Natural killer cell (primary cell): ENCODE measurements around the gene BBOX1. TPM values are rescaled to one million over a fixed set of nuclear protein-coding genes. Genes with fewer than 3 reads are reported as not detected.

Experiments used
- ATAC-seq, 3 donors: fragments of 150-1000 bp in 2 of 3; fragments of 200-7000 bp in 1 of 3; cut with Tn5 transposase; 1 replicate in 1 of 3; 2 replicates in 2 of 3; pipeline ENCODE4 v1.10.0; 2021; ENCODE audit warnings: mild to moderate bottlenecking in 2 of 3, moderate library complexity in 2 of 3
- DNase-seq, 2 donors: peaks; one replicate each; pipeline versions ENCODE4 v3.0.0 to v3.0.0-alpha.2; 2013 to 2021; ENCODE audit warnings: mixed read lengths in 1 of 2
- H3K27ac ChIP-seq: one replicate; pipeline ENCODE4 v1.5.1; 2013; ENCODE audit warnings: mild to moderate bottlenecking, low read length
- H3K27me3 ChIP-seq: one replicate; pipeline ENCODE4 v1.6.1; 2013; ENCODE audit warnings: low read length; ENCODE audit not compliant: control insufficient read depth, insufficient read depth
- H3K36me3 ChIP-seq: one replicate; pipeline ENCODE4 v1.6.1; 2013; ENCODE audit warnings: low read length; ENCODE audit not compliant: control insufficient read depth, insufficient read depth
- H3K4me1 ChIP-seq: one replicate; pipeline ENCODE4 v1.6.1; 2013; ENCODE audit warnings: low read length; ENCODE audit not compliant: control insufficient read depth, insufficient read depth
- H3K4me3 ChIP-seq: one replicate; pipeline ENCODE4 v1.5.1; 2013; ENCODE audit warnings: low read length
- H3K9me3 ChIP-seq: one replicate; pipeline ENCODE4 v1.6.1; 2013; ENCODE audit warnings: low read length; ENCODE audit not compliant: control insufficient read depth, insufficient read depth
- H3K27ac Mint-ChIP-seq, 2 donors: one replicate each; pipeline ENCODE4 v1.8.0; 2022; ENCODE audit warnings: mild to moderate bottlenecking in 2 of 2, mixed read lengths in 2 of 2, moderate library complexity in 1 of 2
- H3K27me3 Mint-ChIP-seq, 2 donors: one replicate each; pipeline ENCODE4 v1.8.0; 2022; ENCODE audit warnings: low read depth in 2 of 2, mixed read lengths in 2 of 2
- H3K36me3 Mint-ChIP-seq: one replicate; pipeline ENCODE4 v1.8.0; 2022; ENCODE audit warnings: mixed read lengths
- H3K4me1 Mint-ChIP-seq, 2 donors: one replicate each; pipeline ENCODE4 v1.8.0; 2022; ENCODE audit warnings: mixed read lengths in 2 of 2
- H3K4me3 Mint-ChIP-seq: one replicate; pipeline ENCODE4 v1.8.0; 2022; ENCODE audit warnings: mild to moderate bottlenecking, moderate library complexity, mixed read lengths
- H3K9me3 Mint-ChIP-seq, 2 donors: one replicate each; pipeline ENCODE4 v1.8.0; 2022; ENCODE audit warnings: mixed read lengths in 2 of 2
- WGBS: methylation state at CpG from one replicate; pipeline ENCODE4 v1.1.7; 2013; ENCODE audit warnings: missing lambda C conversion rate; ENCODE audit not compliant: insufficient coverage; 5-methylcytosine and 5-hydroxymethylcytosine counted together
- intact Hi-C: fragments of 100-400 bp; cut with micrococcal nuclease; formaldehyde crosslinking; loops from one replicate; pipeline ENCODE4 v1.14.2; 2022
- total RNA-seq, 4 donors: library from RNA; stranded (reverse); fragments of 120-200 nt in 1 of 4; gene quantifications; one replicate each; pipeline versions ENCODE4 v1.2.3 to v1.2.4, GENCODE V29; 2013 to 2022
- TF ChIP-seq, protein P1 (sequence below): fragments of 200-600 bp; IDR thresholded peaks from one replicate; pipeline ENCODE4 v1.8.0; 2022; ENCODE audit warnings: antibody characterized with exemption

The BBOX1 gene
- total RNA-seq, 3 donors from 2014 or later (not counting 1 experiment from before 2014, with no cell fraction given) = not detected

- Mint-ChIP-seq H3K9me3 (peaks cover 16 to 18% of the 10 kb centered on the region in 2 donors), H3K36me3 (no peaks in the 10 kb centered on the region), H3K4me1 (no peaks in the 10 kb centered on the region), H3K27ac (no peak overlapping the region), H3K4me3 (no peak overlapping the region), H3K27me3 (no peaks in the 10 kb centered on the region)
- intact Hi-C loops = no loop called here
- Histone ChIP-seq H3K27me3 (no peaks in the 10 kb centered on the region), H3K9me3 (no peaks in the 10 kb centered on the region), H3K36me3 (no peaks in the 10 kb centered on the region), H3K27ac (no peak overlapping the region), H3K4me1 (no peaks in the 10 kb centered on the region), H3K4me3 (no peak overlapping the region)
- TF ChIP-seq, protein P1, sequence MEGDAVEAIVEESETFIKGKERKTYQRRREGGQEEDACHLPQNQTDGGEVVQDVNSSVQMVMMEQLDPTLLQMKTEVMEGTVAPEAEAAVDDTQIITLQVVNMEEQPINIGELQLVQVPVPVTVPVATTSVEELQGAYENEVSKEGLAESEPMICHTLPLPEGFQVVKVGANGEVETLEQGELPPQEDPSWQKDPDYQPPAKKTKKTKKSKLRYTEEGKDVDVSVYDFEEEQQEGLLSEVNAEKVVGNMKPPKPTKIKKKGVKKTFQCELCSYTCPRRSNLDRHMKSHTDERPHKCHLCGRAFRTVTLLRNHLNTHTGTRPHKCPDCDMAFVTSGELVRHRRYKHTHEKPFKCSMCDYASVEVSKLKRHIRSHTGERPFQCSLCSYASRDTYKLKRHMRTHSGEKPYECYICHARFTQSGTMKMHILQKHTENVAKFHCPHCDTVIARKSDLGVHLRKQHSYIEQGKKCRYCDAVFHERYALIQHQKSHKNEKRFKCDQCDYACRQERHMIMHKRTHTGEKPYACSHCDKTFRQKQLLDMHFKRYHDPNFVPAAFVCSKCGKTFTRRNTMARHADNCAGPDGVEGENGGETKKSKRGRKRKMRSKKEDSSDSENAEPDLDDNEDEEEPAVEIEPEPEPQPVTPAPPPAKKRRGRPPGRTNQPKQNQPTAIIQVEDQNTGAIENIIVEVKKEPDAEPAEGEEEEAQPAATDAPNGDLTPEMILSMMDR = no peak
- no peak for ATAC-seq
- WGBS = 92% methylated on average over 6 of the region's 6 CpGs
- no peak for DNase-seq
These were observed 16.6 kb downstream of the BBOX1 start for GRCh38 chr11:27057091-27057780.

GRCh38 chr11:27058456-27058855 is 17.8 kb downstream of the BBOX1 start:
- TF ChIP-seq, protein P1 = no peak
- Mint-ChIP-seq H3K4me3 (no peak overlapping the region), H3K27ac (no peak overlapping the region), H3K9me3 (peaks cover 12 to 19% of the 10 kb centered on the region in 2 donors), H3K27me3 (no peaks in the 10 kb centered on the region), H3K36me3 (no peaks in the 10 kb centered on the region), H3K4me1 (no peaks in the 10 kb centered on the region)
- Histone ChIP-seq H3K27ac (no peak overlapping the region), H3K9me3 (no peaks in the 10 kb centered on the region), H3K4me3 (no peak overlapping the region), H3K27me3 (no peaks in the 10 kb centered on the region), H3K4me1 (no peaks in the 10 kb centered on the region), H3K36me3 (no peaks in the 10 kb centered on the region)
- ATAC-seq = no peak
- intact Hi-C loops = no loop called here
- 91% methylated on average over 1 of the region's 1 CpG for WGBS
- no peak for DNase-seq

DNA sequence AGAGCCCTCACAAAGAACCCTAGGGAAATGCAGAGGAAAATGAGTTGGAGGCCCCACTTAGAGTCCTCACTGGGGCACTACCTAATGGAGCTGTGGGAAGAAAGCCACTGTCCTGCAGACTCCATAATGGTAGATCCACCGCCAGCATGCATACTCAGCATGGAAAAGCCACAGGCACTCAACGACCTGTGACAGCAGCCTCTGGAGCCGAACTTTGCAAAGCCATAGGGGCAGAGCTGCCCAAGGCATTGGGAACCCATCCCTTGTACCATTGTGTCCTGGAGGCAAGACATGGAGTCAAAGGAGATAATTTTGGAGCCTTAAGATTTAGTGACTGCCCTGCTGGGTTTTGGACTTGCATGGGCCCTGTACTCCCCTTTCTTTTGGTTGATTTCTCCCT is 18.8 kb downstream of the BBOX1 start:
- intact Hi-C loops = no loop called here
- H3K4me3 Mint-ChIP-seq = no peak overlapping the region

More for the DNA sequence above, 18.8 kb downstream of the BBOX1 start:
- H3K36me3 Mint-ChIP-seq = no peaks in the 10 kb centered on the region
- TF ChIP-seq, protein P1 = no peak
- Histone ChIP-seq H3K36me3 (no peaks in the 10 kb centered on the region), H3K9me3 (no peaks in the 10 kb centered on the region), H3K4me1 (no peaks in the 10 kb centered on the region), H3K27ac (no peak overlapping the region), H3K4me3 (no peak overlapping the region), H3K27me3 (no peaks in the 10 kb centered on the region)
- DNase-seq = no peak
- peaks cover 13 to 20% of the 10 kb centered on the region in 2 donors for H3K9me3 Mint-ChIP-seq
- no peak overlapping the region for H3K27ac Mint-ChIP-seq
- no peaks in the 10 kb centered on the region for H3K4me1 Mint-ChIP-seq
- no peaks in the 10 kb centered on the region for H3K27me3 Mint-ChIP-seq
- ATAC-seq = no peak
- 76% methylated on average over 3 of the region's 3 CpGs for WGBS
